NCI-H1092 treated with DMSO at 0.1 percent for 48 hours (cell line): ENCODE data around the gene CMTM5.

ENCODE experiments used
- DNase-seq: peaks from one replicate; lab custom pipeline; 2025; lab: John Stamatoyannopoulos, UW

Gene CMTM5

GRCh38 chr14:23358042-23358441, 18.8 kb upstream of the CMTM5 start:
- DNase-seq: no peak

DNA sequence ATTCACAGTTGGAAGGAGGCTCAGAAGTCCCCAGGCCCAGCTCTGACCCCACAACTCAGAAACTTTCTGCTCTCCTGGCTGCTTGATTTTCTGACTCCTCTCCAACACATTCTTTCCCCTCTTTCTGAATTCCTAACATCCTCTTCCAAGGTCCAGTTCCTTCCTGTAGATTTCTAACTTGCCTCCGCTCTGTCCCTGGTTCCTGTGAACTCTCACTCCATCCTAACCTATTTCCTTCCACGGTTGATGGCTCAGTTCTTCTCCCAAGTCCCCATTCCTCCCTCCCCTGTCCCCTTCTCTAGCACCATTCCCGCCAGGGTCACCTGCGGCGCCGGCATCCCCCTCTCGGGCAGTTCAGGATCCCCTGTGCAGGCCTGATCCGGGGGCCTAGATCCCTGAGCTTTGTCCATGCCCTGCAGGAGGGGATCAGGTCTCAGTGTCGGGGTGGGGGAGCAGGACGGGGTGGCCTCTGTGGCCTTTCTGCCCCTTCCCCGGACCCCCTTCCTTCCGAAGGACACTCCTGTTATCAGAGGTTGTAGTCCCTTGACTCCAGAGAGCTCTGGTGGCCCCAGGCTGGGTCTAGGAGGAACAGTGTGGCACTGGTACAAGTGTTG, 18.2 kb upstream of the CMTM5 start:
- DNase-seq: no peak

DNA sequence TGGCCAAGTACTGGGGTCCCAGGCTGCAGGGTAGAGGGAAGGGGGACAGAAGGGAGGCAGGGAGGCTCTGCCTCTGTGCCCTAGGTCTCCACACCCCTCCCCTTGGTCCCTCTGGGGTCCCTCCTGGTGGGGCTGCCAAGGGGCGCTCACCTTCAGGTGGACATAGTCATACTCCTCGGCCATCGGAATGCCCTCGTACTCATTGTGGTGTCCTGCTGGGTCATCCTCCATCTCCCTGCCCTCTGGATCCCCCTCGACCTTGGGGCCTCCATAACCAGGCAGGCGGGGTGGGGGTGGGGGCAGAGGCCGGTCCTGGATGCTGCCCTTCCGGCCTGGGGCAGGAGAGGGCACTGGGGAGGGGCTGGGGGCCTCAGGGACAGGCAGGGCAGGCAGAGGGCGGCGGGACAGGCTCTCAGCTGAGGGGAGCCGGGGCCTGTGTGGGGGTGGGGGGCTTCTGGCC, 17.6 kb upstream of the CMTM5 start:
- no peak for DNase-seq

DNA sequence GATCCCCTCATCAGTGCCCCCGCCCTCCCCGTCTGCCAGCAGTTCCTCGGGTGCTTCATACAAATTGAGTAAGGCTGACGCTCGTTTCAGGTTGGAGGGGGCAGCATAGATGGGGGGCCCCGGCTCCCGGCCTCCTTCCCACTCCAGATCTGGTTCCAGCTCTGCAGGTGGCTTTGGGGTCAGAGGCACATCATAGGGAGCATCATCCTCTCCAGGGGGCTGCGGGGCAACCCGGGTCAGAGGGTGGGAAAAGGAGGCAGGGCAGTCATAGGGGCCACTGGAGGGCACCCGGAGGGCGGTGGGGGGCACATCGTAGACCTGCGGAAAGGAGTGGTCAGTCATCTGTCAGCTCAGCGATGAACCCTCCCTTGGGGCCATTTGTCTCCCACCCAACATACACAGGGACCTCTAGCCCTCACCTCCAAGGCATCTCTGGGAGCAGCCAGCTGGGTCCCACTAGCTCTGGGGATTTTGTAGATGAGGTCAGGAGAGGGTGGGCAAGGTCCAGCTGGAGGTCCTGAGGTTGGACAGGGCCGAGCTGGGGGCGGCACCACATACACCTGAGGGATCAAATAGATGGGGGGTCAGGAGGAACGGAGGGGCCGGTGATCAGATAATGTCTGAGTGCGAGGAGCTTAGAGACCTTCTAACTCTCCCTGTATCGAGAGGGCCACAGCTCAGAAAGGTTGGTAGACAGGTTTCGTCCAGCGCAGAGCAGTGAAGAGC, 17.0 kb upstream of the CMTM5 start:
- no peak for DNase-seq

DNA sequence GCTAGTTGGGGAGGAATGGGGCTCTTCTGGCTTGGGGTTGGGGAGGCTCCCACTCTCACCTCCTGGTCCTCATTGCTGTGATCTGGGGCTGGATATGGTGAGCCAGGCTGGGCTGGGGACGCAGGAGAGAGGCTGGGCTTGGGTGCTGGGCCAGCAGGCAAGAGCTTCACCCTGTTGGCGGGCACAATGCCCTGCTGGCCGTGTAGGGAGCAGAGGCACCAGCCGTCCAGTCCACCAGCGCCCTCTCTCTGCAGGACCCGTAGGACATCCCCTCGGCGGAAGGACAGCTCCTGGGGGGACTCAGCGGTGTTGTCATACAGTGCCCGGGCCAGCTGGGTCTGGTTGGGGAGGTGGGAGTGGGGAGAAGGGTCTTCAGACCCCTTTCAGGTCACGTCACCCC, 16.4 kb upstream of the CMTM5 start:
- no peak for DNase-seq

- no peak for DNase-seq
These were observed 15.5 kb upstream of the CMTM5 start for GRCh38 chr14:23361320-23361719.

DNA sequence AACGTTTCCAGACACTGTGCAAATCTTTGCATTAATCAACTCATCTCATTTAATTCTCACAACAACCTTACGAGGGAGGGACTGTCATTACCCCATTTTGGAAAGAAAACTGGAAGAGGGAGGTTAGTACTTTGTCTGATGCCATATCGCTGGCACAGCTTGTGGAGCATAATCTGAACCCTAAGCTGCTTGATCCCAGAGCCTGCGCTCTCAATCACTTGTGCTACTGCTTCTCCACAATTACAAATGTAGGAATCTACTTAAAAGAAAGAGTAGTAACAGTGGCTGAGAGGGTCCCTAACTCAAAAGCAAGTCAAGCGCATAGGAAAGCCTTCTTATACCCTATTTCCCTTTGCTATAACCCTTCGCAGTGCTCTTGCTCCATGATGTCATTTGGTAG, 15.1 kb upstream of the CMTM5 start:
- DNase-seq: no peak

DNA sequence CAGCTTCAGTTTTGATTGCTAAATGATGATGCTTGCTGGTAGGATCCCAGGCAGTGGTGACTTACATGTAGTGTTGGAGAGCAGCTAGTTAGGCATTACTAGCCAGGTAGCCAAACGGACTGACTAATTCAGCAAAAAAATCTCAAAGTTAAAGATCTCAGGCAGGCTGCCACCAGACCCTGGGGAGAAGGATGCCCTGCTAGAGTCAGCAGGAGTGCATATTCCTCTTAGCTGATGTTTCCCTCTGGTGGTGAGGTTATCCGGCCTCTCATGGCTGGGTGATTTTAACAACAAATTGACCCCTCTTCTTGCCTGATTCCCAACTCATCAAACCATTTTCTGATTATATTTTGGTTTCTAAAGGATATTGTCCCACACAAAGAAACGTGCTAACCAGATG, 14.6 kb upstream of the CMTM5 start:
- DNase-seq: no peak

- no peak for DNase-seq
These were observed 12.4 kb upstream of the CMTM5 start for GRCh38 chr14:23364164-23365035.

- DNase-seq: no peak
These were observed 11.7 kb upstream of the CMTM5 start, which contains the start of gene EFS for GRCh38 chr14:23365036-23365731. Gene EFS (minus strand): TSS chr14:23365172. CDS start chr14:23365025, 147 bp downstream.

GRCh38 chr14:23365732-23366425, 11.0 kb upstream of the CMTM5 start:
- DNase-seq: peak; percentile 23

- peak; percentile 26 for DNase-seq
These were observed 10.4 kb upstream of the CMTM5 start for GRCh38 chr14:23366426-23366921.

DNA sequence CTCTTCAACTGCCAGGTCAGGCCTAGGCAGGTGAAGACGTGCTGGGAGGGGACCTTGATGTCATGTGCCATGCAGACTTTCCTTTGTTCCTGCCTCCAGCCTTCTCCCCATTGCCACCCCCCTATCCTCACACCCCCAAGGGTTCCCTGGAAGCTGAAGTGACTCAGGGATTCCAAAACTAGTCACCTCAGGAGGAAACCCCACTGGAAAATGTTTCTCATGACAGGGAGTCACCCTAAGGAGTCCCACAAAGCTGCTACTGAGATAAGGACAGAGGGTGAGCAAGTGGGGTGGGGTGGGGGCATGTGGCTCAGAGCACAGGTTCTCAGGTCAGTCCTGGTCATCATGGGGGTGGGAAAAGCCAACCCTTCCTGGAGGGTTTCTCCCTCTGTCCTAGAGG, 6.6 kb upstream of the CMTM5 start:
- DNase-seq: no peak

DNA sequence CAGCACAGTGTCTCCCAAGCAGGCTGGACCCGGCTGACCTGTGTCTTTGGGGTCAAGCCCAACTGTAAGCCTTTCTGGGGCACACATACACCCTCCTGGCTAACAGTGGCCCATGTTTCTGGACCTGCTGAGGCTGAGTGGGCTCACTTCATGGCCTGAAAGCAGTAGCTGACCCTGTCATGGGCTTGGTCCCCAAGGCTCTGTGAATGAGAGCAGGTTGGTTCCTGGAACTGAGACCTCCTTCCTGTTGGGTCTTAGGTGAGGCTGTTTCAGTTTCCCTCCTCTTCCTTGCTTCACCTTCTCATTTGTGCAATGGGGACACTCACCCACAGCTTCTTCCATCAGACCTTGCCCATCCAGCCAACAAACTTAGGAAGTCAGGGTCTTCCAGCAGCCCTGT, 5.0 kb upstream of the CMTM5 start:
- no peak for DNase-seq

- no peak for DNase-seq
These were observed 4.3 kb upstream of the CMTM5 start, which contains the start of gene IL25 for GRCh38 chr14:23372509-23372908. Gene IL25 (plus strand): TSS chr14:23372809.

- DNase-seq: no peak
These were observed 3.8 kb upstream of the CMTM5 start for GRCh38 chr14:23373041-23373440.

- DNase-seq: no peak
These were observed 1.2 kb upstream of the CMTM5 start for GRCh38 chr14:23375527-23376251.

- DNase-seq: no peak
These were observed 328 bp downstream of the CMTM5 start for GRCh38 chr14:23377198-23377550.

GRCh38 chr14:23377573-23378563, 1.0 kb downstream of the CMTM5 start:
- DNase-seq: no peak
